HG03103 (cell line): ENCODE results near the gene PDE4D.
"Not testable (repeated sequence)": the region's sequence is repeated elsewhere in the genome, so short reads cannot be mapped to it uniquely, and the experiment has no call there.

Source experiments
- ATAC-seq: cut with Tn5 transposase; IDR thresholded peaks from one replicate; pipeline ENCODE4 v1.9.1; 2021; ENCODE audit warnings: low read depth; ENCODE audit not compliant: unreplicated experiment

The PDE4D gene

DNA sequence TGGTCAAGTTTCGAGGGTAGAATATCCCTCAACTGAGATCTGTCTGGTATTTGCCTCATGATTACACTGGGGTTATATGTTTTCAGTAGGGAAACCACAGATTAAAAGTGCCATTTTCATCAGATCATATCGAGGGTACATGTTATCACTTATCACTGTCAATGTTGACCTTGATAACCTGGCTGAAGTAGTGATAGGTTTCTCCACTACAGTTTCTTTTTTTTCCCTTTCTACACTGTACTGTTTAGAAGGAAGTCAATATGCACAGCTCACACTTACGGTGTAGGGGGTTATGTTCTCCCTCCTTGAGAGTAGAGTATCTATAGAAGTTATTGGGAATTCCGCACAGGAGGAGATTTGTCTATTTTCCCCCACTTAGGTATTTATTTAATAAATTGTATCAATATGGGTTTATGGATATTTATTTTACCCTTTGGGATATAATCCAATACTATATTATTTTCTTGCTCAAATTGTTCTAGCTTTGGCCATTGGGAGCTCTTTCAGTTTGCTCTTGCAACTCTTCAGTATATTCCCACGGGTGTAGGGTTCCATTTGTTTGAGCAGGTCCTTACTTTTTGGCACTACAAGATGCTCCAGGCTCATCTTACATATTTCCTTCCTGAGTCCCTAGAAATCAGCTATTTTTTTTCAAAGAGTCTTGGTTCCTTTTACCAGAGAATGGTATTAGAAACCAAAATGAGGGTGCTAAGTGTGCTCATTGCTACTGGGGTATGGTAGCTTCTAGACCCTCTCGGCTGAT is 866.2 kb downstream of the PDE4D start:
- ATAC-seq = no peak

DNA sequence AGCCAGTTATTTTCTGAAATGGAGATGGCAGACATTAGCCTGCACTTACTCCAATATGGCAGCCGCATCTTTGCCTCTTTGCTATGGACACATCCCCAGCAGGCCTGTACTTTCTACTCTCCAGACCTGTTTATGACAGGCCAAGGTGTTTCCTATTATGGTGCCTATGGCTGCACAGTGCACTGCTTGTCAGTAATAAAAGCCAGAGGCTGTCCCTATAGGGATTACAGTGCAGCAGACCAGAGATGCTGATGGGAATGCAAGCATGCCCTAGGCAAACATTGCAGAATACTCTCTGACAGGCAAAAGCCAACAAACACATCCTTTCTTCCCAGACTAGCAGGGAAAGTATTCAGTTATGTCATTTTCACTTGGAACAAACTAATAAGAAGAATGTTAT is 867.8 kb downstream of the PDE4D start:
- no peak for ATAC-seq

DNA sequence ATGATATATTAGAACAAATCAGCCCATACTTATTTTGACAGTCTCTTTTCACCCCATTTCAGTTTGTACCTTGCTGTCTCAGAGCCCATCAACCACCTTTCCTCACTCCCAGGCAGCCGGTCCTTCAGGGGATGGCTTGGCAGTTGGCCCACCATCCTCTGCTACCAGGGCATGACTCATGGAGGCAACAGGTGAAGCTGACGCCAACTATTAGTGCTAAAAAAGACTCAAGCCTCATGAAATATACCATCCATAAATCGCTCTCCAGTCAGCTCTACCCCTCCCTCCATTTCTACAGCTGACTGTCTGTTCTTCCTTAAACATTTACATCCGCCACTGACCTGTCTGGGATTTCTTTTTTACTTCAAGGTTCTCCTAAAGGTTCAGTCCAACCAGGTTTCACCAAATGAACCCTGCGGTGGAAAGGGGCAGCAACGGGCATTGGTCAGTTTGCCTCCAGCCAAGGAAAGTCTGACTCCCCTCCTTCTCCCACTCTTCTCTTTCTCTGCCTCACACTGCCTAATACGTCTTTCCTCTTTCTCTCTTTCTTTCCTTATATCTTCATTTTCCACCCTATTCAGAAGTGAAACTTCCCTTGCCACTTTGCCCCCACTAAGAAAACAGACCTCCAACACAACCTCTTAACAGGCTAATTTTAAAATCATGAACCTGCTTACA is 871.5 kb downstream of the PDE4D start:
- no peak for ATAC-seq

DNA sequence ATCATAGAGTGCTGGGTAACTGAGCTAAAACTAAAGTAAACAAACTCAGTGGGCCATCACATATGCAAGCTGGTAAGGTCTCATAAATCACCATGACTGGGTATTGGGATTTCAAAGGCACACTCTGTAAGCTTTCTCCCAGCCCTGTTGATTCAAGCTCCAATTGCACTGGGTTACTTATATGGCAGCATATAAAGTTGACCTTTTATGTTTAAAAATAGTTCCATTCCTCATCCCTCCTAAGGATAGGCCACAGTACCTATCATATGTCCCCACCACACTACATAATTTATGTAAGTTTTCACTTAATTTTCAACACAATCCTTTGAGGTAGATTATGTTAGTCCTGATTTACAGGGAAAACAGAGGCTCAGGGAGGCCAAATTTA is 872.2 kb downstream of the PDE4D start:
- ATAC-seq = no peak

DNA sequence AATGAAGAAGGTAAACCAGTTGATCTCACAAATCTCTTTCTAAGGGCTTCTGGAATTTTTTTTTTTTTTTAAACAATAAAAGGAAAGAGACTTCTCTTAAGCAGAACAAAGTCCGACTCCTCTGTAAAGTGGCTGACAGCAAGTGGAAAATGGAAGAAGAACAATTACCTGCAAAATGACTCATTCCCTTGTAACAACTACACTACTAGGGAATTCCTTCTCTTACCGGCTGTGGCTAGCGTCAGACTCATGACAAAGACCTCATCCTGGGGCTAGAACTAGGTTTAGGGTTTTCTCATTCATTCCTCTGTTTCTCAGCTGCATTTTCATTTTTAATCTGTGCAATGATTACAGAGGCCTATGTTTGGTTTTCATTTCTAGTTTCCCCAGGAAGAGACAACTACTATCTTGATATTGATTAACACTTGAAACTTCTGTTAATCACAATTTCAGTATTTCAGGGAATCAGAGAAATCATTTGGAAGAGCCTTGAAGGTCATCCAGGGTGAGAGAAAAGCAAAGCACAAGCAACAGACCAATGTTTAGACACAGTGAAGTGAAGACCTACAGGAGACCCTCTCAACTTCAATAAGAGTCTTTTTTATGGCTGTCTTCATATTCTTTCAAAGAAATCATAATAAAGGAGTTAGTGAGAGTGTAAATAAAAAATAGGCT is 872.8 kb downstream of the PDE4D start:
- ATAC-seq = no peak

DNA sequence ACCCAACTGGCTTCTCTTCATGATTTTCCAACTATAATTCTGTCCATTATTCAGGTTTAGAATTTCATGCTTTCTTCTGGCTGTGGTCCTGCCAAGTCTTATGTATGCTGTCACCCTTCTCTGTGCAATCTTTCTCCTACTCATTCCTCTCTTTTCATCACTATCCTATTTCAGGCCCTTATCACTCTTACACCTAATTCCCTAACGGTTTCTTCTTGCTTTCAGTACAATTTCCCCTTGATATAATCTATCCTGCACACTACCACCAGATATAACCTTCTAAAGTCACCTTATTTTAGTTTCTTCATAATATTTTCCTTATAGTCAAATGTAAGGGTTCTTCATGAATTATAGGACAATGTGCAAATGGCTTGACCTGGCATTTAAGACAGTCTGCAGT is 874.4 kb downstream of the PDE4D start:
- ATAC-seq = no peak

DNA sequence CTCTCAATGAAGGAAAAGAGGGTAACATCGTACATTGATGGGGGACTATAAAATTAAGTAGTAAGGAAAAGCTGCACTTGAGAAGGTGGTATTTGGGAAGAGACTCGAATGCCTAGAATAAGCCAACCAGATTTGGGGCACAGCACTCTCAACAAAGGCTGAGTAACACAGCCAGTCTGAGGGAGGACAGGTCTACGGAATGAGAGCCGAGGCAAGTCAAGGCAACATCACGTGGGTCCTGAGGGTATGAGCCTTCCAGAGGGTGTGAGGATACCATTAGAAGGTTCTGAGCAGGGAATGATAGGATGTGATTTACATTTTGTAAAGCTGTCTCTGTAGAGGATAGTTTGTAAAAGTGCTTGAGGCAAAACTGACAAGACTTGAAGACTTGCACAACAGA is 876.6 kb downstream of the PDE4D start:
- ATAC-seq = no peak

DNA sequence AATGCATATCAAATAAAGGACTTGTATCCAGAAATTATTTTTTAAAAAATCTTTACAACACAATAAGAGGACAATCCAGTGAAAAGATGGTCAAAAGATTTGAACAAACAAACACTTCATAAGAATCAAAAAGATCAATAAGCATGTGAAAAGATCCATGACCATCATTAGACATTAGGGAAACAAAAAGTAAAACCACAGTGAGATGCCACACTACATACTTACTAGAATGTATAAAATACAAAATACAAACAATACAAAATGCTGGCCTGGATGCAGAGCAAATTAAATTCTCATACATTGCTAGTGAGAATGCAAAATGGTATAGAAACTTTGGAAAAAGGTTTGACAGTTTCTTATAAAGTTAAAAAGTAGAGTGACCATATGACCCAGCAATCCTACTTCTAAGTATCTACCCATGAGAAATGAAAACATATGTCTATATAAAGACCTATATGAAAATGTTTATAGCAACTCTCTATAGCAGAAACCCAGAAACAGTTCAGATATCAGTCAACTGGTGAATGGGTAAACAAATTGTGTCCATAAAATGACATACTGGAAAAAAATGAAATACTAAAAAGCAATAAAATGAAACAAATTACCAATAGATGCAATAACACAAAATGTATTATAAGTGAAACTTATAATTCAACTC is 884.6 kb downstream of the PDE4D start:
- ATAC-seq = no peak

DNA sequence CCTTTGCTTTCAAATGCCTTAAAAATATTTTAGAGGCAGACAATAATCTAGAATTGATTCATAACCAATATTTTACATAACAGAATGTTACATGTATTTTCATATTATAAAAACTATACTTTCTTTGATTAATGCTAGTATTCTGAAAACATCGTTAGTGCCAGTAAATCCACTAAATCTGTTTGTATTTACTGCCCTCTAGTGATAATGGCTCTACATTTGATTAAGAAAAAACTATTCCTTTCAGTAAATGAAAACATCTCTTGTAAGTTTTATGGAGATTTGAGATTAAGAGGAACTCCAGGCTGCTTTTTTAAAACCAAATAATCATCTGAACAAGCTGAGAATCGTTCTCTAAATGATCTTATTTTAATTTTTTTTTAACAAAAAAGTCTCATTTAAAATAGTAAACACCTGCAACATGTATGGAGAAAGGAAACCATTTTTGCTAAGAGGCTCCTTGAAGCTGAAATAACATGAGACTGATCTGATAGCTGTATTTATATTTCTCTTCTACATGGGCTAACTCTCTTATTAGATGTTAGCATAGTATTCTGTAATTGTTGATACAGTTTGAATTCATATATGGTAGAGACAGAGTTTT is 886.0 kb downstream of the PDE4D start:
- no peak for ATAC-seq

DNA sequence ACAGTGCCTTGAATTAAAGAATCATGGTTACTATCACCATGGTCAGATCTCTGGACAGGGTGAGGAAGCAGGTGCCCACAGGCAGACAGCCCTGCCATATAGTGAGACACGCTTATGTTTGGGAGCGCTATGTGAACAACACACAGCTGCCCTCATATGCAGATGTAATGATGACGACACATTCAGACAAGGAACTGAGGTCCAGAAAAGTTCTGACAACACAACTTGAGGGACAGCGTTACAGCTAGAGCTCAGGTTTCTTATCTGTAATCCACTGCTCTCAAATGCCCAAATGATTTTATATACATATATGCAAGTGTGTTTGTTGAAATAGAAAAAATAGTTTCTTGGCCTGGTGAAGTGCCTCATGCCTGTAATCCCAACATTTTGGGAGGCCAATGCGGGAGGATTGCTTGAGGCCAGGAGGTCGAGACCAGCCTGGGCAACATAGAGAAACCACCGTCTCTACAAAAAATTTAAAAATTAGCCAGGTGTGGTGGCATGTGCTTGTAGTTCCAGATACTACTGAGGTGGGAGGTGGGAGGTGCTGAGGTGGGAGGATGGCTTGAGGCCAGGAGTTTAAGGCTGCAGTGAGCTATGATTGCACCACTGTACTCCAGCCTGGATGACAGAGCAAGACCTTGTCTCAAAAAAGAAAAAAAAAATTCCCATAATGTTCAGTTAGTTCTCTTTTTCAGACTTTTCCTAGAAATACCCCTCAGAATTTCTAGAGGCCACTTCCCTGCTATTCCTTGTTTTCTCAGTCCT is 887.4 kb downstream of the PDE4D start:
- no peak for ATAC-seq

DNA sequence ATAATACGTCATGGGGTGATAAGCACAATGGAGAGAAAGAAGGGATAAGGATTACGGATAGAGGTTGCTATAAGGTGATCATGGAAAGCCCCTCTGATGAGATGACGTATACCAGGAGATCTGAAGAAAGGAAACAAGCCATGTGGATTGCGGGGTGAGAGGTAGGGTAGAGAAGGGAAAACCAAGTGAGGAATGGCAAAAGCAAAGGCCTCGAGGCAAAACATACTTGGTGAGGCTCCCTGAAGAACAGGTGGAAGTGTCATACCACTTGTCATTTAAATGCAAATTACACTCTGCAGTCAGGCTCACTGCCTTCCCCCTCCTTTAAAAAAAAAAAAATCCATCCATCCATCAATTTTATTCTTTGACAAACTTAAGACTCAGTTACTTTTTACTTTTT is 889.9 kb downstream of the PDE4D start:
- ATAC-seq = no peak

DNA sequence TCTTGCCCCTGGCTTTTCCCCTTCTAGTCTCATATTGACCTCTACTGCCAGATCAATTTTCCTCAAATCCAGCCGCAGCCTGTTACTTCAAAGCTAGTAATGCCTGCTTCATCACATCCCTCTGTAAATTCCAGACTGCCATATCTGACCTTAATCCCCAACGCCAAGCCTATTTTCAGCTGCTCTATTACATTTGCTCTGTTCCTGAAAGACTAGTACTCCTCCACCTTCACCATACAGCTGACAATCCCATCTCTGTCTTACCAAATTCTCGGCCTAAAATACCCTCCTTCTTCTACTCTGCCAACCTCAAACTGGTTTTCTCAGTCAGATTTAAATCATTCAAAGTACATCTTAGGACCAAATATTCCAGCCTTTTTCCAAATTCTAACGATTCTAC is 890.4 kb downstream of the PDE4D start:
- ATAC-seq = no peak

DNA sequence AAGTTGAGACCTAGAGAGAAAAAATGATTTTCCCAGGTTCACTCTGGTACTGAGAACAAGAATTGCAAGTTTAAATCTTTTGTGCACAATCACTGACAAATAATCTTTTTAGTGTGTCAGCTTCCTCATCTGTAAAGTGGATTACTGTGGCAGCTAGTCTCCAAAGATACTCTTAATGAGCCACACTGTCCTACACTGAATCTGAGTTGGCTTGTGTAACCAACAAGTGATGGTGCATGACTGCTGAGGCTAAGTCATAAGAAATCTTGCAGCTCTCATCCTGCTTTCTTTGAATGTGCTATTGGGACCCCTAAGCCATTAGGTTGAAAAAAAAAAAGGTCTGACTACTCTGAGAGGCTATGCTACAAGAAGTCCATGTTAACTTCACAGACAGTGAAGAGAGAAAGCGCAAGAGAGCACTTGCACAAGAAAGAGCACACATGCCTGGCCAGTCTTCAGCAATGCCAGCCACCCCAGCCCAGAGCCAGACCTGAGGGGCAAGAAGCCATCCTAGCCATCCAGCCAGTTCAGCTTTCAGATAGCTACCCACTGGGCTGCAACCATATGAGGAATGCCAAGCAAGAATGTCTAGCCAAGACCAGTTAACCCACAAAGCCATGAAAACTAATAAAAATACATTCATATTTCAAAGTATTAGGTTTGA is 891.2 kb downstream of the PDE4D start:
- ATAC-seq = no peak

DNA sequence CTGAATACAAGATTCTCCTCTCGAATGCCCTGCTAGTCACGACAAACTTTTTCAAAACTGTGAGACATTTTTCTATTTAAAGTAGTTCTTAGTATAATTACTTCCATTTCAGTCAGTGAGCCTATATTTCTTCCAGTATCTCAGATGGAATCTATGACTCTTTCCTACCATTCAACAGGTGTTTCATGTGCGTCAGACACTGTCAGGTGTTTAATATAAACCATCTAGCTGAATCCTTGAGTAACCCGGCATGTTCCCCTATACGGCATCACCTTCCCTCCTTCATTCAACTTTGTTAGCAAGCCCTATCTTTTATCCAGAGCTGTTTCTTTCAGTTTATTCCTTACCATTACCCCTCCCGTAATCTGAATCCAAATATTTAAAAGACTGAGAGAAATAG is 891.8 kb downstream of the PDE4D start:
- no peak for ATAC-seq

DNA sequence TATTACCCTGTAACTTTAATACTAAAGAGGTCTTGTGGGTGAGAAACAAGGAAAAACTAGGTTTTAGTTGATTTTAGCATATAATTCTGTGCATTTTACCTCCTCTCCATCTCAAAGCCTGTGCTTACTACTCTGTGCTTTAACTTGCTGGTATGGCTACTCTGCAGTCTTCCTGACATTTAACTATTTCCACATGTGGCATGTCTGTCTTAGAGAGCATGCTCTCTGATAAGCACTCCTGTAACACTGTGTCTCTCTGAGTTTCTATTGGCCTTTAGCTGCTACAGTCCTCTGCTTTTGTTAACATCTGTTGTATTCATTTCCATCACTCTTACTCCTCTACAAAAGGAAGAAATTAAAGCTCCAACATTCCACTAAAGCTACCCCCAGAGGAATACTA is 892.4 kb downstream of the PDE4D start:
- ATAC-seq = no peak

DNA sequence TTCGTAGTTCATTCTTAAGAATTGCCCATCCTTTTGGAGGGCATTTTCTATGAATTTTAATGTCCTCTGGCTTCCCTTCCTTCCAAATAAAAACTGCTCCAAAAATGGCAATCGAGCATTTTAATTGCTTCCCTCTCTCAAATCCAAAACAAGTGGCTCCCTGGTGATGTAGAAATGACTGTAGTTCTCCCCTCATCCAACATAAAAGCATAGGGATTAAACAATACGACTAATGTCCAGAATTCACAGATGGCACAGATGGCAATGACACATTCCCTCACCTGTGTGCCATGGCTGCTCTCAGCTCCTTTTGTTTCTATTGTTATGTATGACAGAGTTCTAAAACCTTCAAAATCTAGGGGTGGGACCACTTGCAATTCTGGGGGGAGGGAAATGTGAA is 893.3 kb downstream of the PDE4D start:
- no peak for ATAC-seq

DNA sequence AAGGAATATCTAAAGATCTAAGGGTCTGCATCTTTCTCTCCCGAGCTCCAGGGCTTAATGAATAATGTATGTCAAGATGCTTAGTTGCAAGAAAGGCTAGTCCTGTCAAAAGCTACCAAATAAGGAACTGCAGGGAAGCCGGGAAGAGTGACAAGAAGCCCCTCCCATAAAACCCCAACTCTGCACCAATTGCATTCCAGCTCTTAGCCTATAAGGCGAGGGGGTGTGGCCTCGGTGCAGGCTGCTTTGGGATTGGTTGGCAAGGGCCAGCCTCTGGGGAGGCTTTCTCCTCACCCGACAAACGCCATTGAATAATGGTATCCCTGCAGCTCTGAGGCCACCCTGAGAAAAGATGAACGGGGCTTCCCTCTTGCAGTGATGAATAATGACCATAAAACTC is 893.7 kb downstream of the PDE4D start:
- ATAC-seq = no peak

DNA sequence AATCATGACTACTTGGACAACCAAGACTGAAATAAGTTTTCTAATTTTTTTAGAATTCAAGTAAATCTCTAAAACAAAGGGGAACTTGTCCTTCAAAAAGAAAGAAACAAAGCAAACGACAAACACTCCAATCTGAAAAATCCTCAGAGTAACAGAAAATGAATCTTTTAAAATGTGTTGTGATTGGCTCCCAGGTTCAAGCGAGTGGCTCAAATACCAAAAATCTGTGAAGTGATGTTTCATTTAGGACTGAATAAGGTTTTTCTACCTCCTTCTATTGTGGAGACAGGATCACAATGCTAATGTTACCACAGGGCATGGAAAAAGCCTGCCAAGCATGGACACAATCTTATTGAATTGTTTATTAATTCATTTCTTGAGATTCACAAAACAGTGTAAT is 895.0 kb downstream of the PDE4D start:
- ATAC-seq = no peak

DNA sequence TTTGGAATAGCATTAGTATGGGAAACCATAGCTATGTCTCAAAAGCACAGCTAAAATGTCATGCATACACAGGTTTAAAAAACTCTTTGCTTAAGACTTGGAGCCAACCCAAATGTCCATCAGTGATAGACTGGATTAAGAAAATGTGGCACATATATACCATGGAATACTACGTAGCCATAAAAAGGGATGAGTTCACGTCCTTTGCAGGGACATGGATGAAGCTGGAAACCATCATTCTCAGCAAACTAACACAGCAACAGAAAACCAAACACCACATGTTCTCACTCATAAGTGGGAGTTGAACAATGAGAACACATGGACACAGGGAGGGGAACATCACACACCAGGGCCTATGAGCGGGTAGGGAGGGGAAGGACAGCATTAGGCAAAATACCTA is 897.7 kb downstream of the PDE4D start:
- not testable (repeated sequence) for ATAC-seq

DNA sequence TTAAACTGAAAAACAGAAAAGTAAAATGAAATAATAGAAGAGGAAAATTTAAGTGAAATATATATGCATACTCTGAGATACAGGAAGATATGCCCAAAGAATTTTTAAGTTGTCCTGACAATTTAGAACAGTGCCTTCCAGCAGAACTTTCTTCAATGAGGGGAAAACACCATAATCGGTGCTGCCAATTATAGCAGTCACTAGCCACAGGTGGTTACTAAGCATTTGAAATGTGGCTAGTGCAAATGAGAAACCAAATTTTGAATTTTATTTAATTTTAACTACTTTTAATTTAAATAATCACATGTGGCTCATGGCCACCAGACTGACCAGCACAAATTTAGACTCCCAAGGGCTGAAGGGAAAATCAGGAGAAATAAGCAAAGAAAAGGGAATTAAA is 900.1 kb downstream of the PDE4D start:
- no peak for ATAC-seq
